Gastrocnemius medialis (tissue), 4 donors: ENCODE data around the gene MROH2A. TPM values are rescaled to one million over a fixed set of nuclear protein-coding genes. Genes with fewer than 3 reads are reported as not detected.

ENCODE experiments used
- ATAC-seq, 2 donors: fragments of 150-250 bp; one replicate each; pipeline ENCODE4 v1.9.1; 2016
- DNase-seq, 2 donors: peaks; one replicate each; pipeline ENCODE4 v3.0.0-alpha.2; 2019
- H3K27ac ChIP-seq, 4 donors: fragments of 200-600 bp; sonication (generic); 1 replicate in 1 of 4; 2 replicates in 3 of 4; pipeline ENCODE4 v1.5.1; 2016 to 2018; ENCODE audit warnings: mild to moderate bottlenecking in 2 of 4, moderate library complexity in 1 of 4
- H3K27me3 ChIP-seq, 3 donors: fragments of 200-600 bp; sonication (generic) in 2 of 3; 1 replicate in 1 of 3; 2 replicates in 2 of 3; pipeline versions ENCODE4 v1.5.1 to v1.6.0; 2016 to 2019; ENCODE audit warnings: mild to moderate bottlenecking in 1 of 3, moderate library complexity in 1 of 3
- H3K36me3 ChIP-seq, 2 donors: fragments of 200-600 bp; sonication (generic) in 1 of 2; one replicate each; pipeline ENCODE4 v1.5.1; 2017 to 2018
- H3K4me1 ChIP-seq, 2 donors: fragments of 200-600 bp; sonication (generic) in 1 of 2; one replicate each; pipeline ENCODE4 v1.5.1; 2016 to 2017; ENCODE audit warnings: mild to moderate bottlenecking in 2 of 2
- H3K4me3 ChIP-seq, 4 donors: fragments of 200-600 bp; sonication (generic) in 3 of 4; 1 replicate in 1 of 4; 2 replicates in 3 of 4; pipeline ENCODE4 v1.5.1; 2016 to 2019; ENCODE audit warnings: mild to moderate bottlenecking in 2 of 4
- H3K9me3 ChIP-seq, 3 donors: fragments of 200-600 bp; sonication (generic) in 2 of 3; 1 replicate in 1 of 3; 2 replicates in 2 of 3; pipeline ENCODE4 v1.5.1; 2016 to 2019
- CTCF ChIP-seq, 5 experiments: fragments of 450-650 bp in 3 of 5; fragments of 200-600 bp in 2 of 5; sonication (generic) in 2 of 5; IDR thresholded peaks in 4 of 5; conservative IDR thresholded peaks in 1 of 5; 1 replicate in 4 of 5; 2 replicates in 1 of 5; pipeline ENCODE4 v1.5.1; 2016 to 2019; ENCODE audit warnings: antibody characterized with exemption in 5 of 5, mild to moderate bottlenecking in 3 of 5, moderate library complexity in 3 of 5
- POLR2A ChIP-seq, 2 donors: fragments of 450-650 bp; IDR thresholded peaks; one replicate each; pipeline ENCODE4 v1.6.1; 2017; ENCODE audit warnings: antibody characterized with exemption in 2 of 2, mild to moderate bottlenecking in 2 of 2, moderate library complexity in 2 of 2
- in situ Hi-C, 4 donors: fragments of 200-750 bp; cut with MboI; loops; one replicate each; pipeline versions ENCODE4 v1.15.0 to v1.8.0; 2017; ENCODE audit warnings: low sequenced_read_pairs in 4 of 4
- intact Hi-C: fragments of 100-400 bp; cut with DNase I; formaldehyde crosslinking; loops from one replicate; pipeline ENCODE4 v1.15.1; 2023; ENCODE audit warnings: low total_unique reads
- total RNA-seq, 4 donors: library from RNA; depleted of rRNA; stranded (reverse); fragments of >200 nt; gene quantifications; one replicate each; pipeline versions ENCODE4 v1.1.0 to v1.2.3, GENCODE V29; 2016

Gene MROH2A
- total RNA-seq, 4 donors from 2014 or later, result not detected

- H3K4me1 ChIP-seq, result no peaks in the 10 kb centered on the region
- DNase-seq, result no peak
Measured at GRCh38 chr2:233799087-233799665, 21.0 kb downstream of the MROH2A start.

GRCh38 chr2:233799716-233800115 lies 21.6 kb downstream of the MROH2A start:
- Histone ChIP-seq H3K27ac (no peak overlapping the region), H3K4me1 (no peaks in the 10 kb centered on the region), H3K36me3 (no peaks in the 10 kb centered on the region), H3K4me3 (no peak overlapping the region), H3K27me3 (no peaks in the 10 kb centered on the region), H3K9me3 (no peaks in the 10 kb centered on the region)
- no peak for DNase-seq
- ATAC-seq, result no peak
- TF ChIP-seq POLR2A (IDR thresholded peaks at IDR 0.05), result no peak
- TF ChIP-seq CTCF (IDR thresholded peaks at IDR 0.05 in 4 of 5, conservative IDR thresholded peaks at IDR 0.05 in 1 of 5), result no peak
- in situ Hi-C loops (no loop called here), intact Hi-C loops (no loop called here)

More at GRCh38 chr2:233799087-233799665, 21.0 kb downstream of the MROH2A start:
- no peak for TF ChIP-seq POLR2A (IDR thresholded peaks at IDR 0.05)
- TF ChIP-seq CTCF (IDR thresholded peaks at IDR 0.05 in 4 of 5, conservative IDR thresholded peaks at IDR 0.05 in 1 of 5), result no peak
- no peak for ATAC-seq
- Histone ChIP-seq H3K4me3 (no peak overlapping the region), H3K36me3 (no peaks in the 10 kb centered on the region), H3K27me3 (no peaks in the 10 kb centered on the region), H3K9me3 (no peaks in the 10 kb centered on the region), H3K27ac (no peak overlapping the region)
- in situ Hi-C loops (no loop called here), intact Hi-C loops (no loop called here)

GRCh38 chr2:233800208-233800607 lies 22.1 kb downstream of the MROH2A start:
- Histone ChIP-seq H3K27ac (no peak overlapping the region), H3K27me3 (no peaks in the 10 kb centered on the region), H3K36me3 (no peaks in the 10 kb centered on the region), H3K4me3 (no peak overlapping the region), H3K9me3 (no peaks in the 10 kb centered on the region), H3K4me1 (no peaks in the 10 kb centered on the region)
- TF ChIP-seq POLR2A (IDR thresholded peaks at IDR 0.05) (no peak), CTCF (IDR thresholded peaks at IDR 0.05 in 4 of 5, conservative IDR thresholded peaks at IDR 0.05 in 1 of 5) (no peak)
- ATAC-seq (no peak), DNase-seq (no peak)
- intact Hi-C loops, result no loop called here
- in situ Hi-C loops, result no loop called here

- no peak overlapping the region for H3K4me3 ChIP-seq
- no peak for DNase-seq
- in situ Hi-C loops, result no loop called here
- no peak for ATAC-seq
- no peaks in the 10 kb centered on the region for H3K9me3 ChIP-seq
- intact Hi-C loops, result no loop called here
- no peak overlapping the region for H3K27ac ChIP-seq
- TF ChIP-seq CTCF (IDR thresholded peaks at IDR 0.05 in 4 of 5, conservative IDR thresholded peaks at IDR 0.05 in 1 of 5), result no peak
- no peak for TF ChIP-seq POLR2A (IDR thresholded peaks at IDR 0.05)
- no peaks in the 10 kb centered on the region for H3K27me3 ChIP-seq
- no peaks in the 10 kb centered on the region for H3K36me3 ChIP-seq
- H3K4me1 ChIP-seq, result no peaks in the 10 kb centered on the region
Measured at GRCh38 chr2:233801357-233802131, 23.4 kb downstream of the MROH2A start.
